Activated naive CD4-positive, alpha-beta T cell treated with anti-CD3 and anti-CD28 coated beads, Interleukin-2, amount 50 U/mL, for 72 hours (primary cell): Measurements from ENCODE around the gene INS. TPM values are rescaled to one million over a fixed set of nuclear protein-coding genes. Genes with fewer than 3 reads are reported as not detected.
A peak's percentile ranks its signal among the peaks of the same experiment; 100 is the strongest.
"Not testable (repeated sequence)": the region's sequence is repeated elsewhere in the genome, so short reads cannot be mapped to it uniquely, and the experiment has no call there.

ENCODE experiments used
- ATAC-seq, 2 donors: fragments of 150-1000 bp; cut with Tn5 transposase; 2 replicates each; pipeline ENCODE4 v1.10.0; 2021; ENCODE audit warnings: mild to moderate bottlenecking in 2 of 2, moderate library complexity in 2 of 2
- DNase-seq, 2 donors: peaks; one replicate each; pipeline ENCODE4 v3.0.0; 2021 to 2022; ENCODE audit warnings: low spot score in 2 of 2
- H3K27ac Mint-ChIP-seq, 2 donors: one replicate each; pipeline ENCODE4 v1.8.0; 2022; ENCODE audit warnings: mild to moderate bottlenecking in 2 of 2, mixed read lengths in 2 of 2
- H3K36me3 Mint-ChIP-seq, 2 donors: one replicate each; pipeline ENCODE4 v1.8.0; 2022; ENCODE audit warnings: mixed read lengths in 2 of 2
- H3K9me3 Mint-ChIP-seq, 2 donors: one replicate each; pipeline ENCODE4 v1.8.0; 2022; ENCODE audit warnings: mixed read lengths in 2 of 2
- total RNA-seq, 2 donors: library from RNA; stranded (reverse); gene quantifications; one replicate each; pipeline ENCODE4 v1.2.3, GENCODE V29; 2022

INS gene
- total RNA-seq, 2 donors from 2014 or later: not detected

- H3K9me3 Mint-ChIP-seq, H3K27ac Mint-ChIP-seq, ATAC-seq, DNase-seq, H3K36me3 Mint-ChIP-seq: not testable (repeated sequence)
Measured at GRCh38 chr11:2124736-2125484, 36.1 kb downstream of the INS start.

DNA sequence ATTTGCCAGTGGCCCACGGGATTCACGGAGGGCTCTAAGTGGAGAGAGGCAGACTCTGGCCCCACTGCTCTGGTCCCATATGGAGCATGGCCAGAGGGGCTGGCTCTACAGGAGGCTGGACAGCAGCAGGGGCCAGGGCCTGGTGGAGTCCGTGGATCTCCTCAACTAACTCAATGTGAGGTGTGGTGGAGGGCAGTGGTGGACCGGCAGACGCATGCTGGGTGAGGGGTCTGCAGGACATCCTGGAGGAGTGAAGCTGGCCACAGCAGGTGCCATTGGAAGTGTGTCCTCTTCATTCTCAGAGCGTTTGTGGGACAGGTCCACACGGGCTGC is 37.4 kb downstream of the INS start:
- H3K27ac Mint-ChIP-seq: no peak overlapping the region
- no peak for DNase-seq
- no peaks in the 10 kb centered on the region for H3K9me3 Mint-ChIP-seq
- ATAC-seq: no peak
- no peaks in the 10 kb centered on the region for H3K36me3 Mint-ChIP-seq

GRCh38 chr11:2122907-2123627 is 37.9 kb downstream of the INS start:
- DNase-seq (no peak), ATAC-seq (no peak)
- Mint-ChIP-seq H3K9me3 (no peaks in the 10 kb centered on the region), H3K27ac (peak overlapping the region in 1 of 2 donors; percentile 33), H3K36me3 (no peaks in the 10 kb centered on the region)

DNA sequence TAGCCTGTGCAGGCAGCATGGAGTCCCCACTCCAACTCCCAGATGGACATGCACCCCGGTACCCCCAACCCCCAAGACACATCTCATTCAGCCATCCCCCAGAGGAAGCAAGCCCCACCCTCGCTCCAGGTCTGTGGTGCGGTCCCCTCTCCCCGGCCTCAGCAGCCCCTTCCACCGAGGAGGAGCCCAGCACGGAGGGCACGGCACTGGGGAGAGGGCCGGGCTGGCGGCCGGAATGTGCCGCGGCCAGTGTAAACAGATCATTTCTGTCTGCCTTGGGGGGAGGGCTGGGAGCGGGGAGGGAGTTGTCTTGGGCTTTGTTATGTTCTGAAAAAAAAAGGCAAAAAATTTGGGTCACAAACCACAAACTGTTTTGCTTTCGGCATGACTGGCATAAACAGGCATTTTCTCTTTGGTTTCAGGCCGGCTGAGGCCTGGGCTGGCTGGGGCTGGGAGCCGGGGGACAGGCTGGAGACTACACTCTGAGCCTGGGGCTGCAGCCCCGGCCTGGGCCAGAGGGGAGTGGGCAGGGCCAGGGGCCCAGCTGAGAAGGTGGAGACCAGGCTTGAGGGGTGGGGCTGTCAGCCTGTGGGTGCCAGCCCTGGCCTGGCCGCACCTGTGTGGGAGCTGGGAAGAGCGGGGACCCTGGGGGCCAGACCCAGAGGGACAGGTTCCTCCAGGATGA is 38.6 kb downstream of the INS start:
- DNase-seq: no peak
- peak in 1 of 2 donors; percentile 26 for ATAC-seq
- Mint-ChIP-seq H3K36me3 (no peaks in the 10 kb centered on the region), H3K9me3 (peaks cover 0 to 3% of the 10 kb centered on the region in 2 donors), H3K27ac (no peak overlapping the region)

GRCh38 chr11:2121227-2122130 is 39.5 kb downstream of the INS start:
- Mint-ChIP-seq H3K27ac (no peak overlapping the region), H3K9me3 (peaks cover 0 to 7% of the 10 kb centered on the region in 2 donors), H3K36me3 (peaks cover 0 to 1% of the 10 kb centered on the region in 2 donors)
- ATAC-seq: no peak
- no peak for DNase-seq

GRCh38 chr11:2120359-2121100 is 40.5 kb downstream of the INS start:
- DNase-seq: no peak
- ATAC-seq: no peak
- peaks cover 0 to 6% of the 10 kb centered on the region in 2 donors for H3K36me3 Mint-ChIP-seq
- no peak overlapping the region for H3K27ac Mint-ChIP-seq
- peaks cover 0 to 11% of the 10 kb centered on the region in 2 donors for H3K9me3 Mint-ChIP-seq

DNA sequence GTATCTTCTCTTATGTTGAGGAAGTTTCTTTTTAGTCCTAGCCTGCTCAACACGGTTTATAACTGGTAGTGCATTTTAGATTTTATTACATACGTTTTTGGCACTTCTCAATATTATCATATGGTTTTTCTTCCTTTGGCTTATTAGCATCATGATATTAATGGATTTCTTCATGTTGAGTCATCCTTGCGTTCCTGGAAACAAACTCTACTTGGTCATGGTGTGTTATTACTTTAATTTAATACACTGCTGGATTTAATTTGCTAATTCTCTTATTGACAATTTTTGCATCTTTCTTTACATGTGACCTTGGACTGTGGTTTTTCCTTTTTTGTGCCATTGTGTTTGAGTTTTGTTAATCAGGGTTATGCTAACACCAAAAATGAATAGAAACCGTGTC is 42.3 kb downstream of the INS start:
- ATAC-seq: no peak
- Mint-ChIP-seq H3K9me3 (peaks cover 0 to 11% of the 10 kb centered on the region in 2 donors), H3K27ac (no peak overlapping the region), H3K36me3 (peaks cover 0 to 6% of the 10 kb centered on the region in 2 donors)
- DNase-seq: no peak

- H3K9me3 Mint-ChIP-seq: peaks cover 0 to 11% of the 10 kb centered on the region in 2 donors
- peaks cover 0 to 6% of the 10 kb centered on the region in 2 donors for H3K36me3 Mint-ChIP-seq
- no peak overlapping the region for H3K27ac Mint-ChIP-seq
- no peak for DNase-seq
- ATAC-seq: no peak
Measured at GRCh38 chr11:2116680-2117079, 44.3 kb downstream of the INS start.

- peaks cover 0 to 11% of the 10 kb centered on the region in 2 donors for H3K9me3 Mint-ChIP-seq
- ATAC-seq (no peak), DNase-seq (no peak)
- H3K27ac Mint-ChIP-seq: no peak overlapping the region
- peaks cover 0 to 6% of the 10 kb centered on the region in 2 donors for H3K36me3 Mint-ChIP-seq
Measured at GRCh38 chr11:2115308-2115707, 45.7 kb downstream of the INS start.

- Mint-ChIP-seq H3K36me3 (peaks cover 0 to 6% of the 10 kb centered on the region in 2 donors), H3K27ac (no peak overlapping the region), H3K9me3 (peaks cover 0 to 11% of the 10 kb centered on the region in 2 donors)
- no peak for DNase-seq
- no peak for ATAC-seq
Measured at GRCh38 chr11:2114430-2115241, 46.4 kb downstream of the INS start.

GRCh38 chr11:2113776-2114175 is 47.2 kb downstream of the INS start:
- ATAC-seq (no peak), DNase-seq (no peak)
- peaks cover 0 to 11% of the 10 kb centered on the region in 2 donors for H3K9me3 Mint-ChIP-seq
- H3K36me3 Mint-ChIP-seq: peaks cover 0 to 6% of the 10 kb centered on the region in 2 donors
- H3K27ac Mint-ChIP-seq: no peak overlapping the region

DNA sequence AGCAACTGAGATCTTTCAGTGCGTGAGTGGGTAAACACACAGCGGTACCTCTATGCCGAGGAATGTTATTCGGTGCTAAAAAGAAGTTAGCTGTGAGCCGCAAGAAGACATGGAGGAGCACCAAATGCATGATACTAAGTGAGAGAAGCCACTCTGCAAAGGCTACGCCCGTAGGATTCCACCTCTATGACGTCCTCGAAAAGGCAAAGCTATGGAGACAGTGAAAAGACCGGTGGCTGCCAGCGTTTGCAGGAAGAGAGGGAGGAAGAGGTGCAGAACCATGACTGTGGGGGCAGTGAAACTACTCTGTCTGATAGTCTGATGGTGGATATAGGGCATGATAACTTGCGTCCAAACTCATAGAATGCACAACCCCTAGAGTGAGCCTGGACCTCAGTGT is 50.5 kb downstream of the INS start:
- no peaks in the 10 kb centered on the region for H3K9me3 Mint-ChIP-seq
- ATAC-seq (no peak), DNase-seq (no peak)
- H3K27ac Mint-ChIP-seq: no peak overlapping the region
- H3K36me3 Mint-ChIP-seq: no peaks in the 10 kb centered on the region
